ENCODE data around the gene MMP11. TPM values are rescaled to one million over a fixed set of nuclear protein-coding genes. Genes with fewer than 3 reads are reported as not detected.

Gene MMP11
- total RNA-seq, 1 donor from 2014 or later = 3.9 TPM

Other genes with a start within 250 kb of the MMP11 start
- not detected for gene IGLL1, start 192.6 kb upstream of the MMP11 start, total RNA-seq
- gene DRICH1, start 140.5 kb upstream of the MMP11 start, total RNA-seq = 1.3 TPM
- gene RGL4, start 81.8 kb upstream of the MMP11 start, total RNA-seq = 1.2 TPM
- gene ZNF70, start 21.7 kb upstream of the MMP11 start, total RNA-seq = 11.2 TPM
- not detected for gene VPREB3, start 18.4 kb upstream of the MMP11 start, total RNA-seq
- gene C22orf15, start 9.9 kb upstream of the MMP11 start, total RNA-seq = 0.49 TPM
- 32.5 TPM for gene CHCHD10, start 4.9 kb upstream of the MMP11 start, total RNA-seq
- 56.2 TPM for gene SMARCB1, start 14.1 kb downstream of the MMP11 start, total RNA-seq
- gene DERL3, start 66.2 kb downstream of the MMP11 start, total RNA-seq = 2.7 TPM
- gene SLC2A11, start 85.0 kb downstream of the MMP11 start, total RNA-seq = 13.6 TPM
- 229 TPM for gene MIF, start 121.5 kb downstream of the MMP11 start, total RNA-seq
- gene GSTT2B, start 188.3 kb downstream of the MMP11 start, total RNA-seq = 19.5 TPM
- 4.0 TPM for gene DDTL, start 194.0 kb downstream of the MMP11 start, total RNA-seq
- 57.8 TPM for gene DDT, start 201.6 kb downstream of the MMP11 start, total RNA-seq
- gene GSTT2, start 207.3 kb downstream of the MMP11 start, total RNA-seq = not detected
- gene GSTT4, start 232.6 kb downstream of the MMP11 start, total RNA-seq = not detected
- 67.2 TPM for gene CABIN1, start 238.5 kb downstream of the MMP11 start, total RNA-seq